ENCODE results near the gene SOX15. TPM values are rescaled to one million over a fixed set of nuclear protein-coding genes. Genes with fewer than 3 reads are reported as not detected.
A peak's percentile ranks its signal among the peaks of the same experiment; 100 is the strongest.

SOX15 gene
- total RNA-seq, 1 donor from 2014 or later = 0.67 TPM

GRCh38 chr17:7551396-7551795, 38.5 kb downstream of the SOX15 start:
- H3K4me1 ChIP-seq = peaks cover 25% of the 10 kb centered on the region
- TF ChIP-seq CTCF (IDR thresholded peaks at IDR 0.05) = no peak
- intact Hi-C loops (cut with DNase I) = no loop called here
- DNase-seq (no peak), ATAC-seq (no peak)
- no peaks in the 10 kb centered on the region for H3K9me3 ChIP-seq
- no peaks in the 10 kb centered on the region for H3K27me3 ChIP-seq
- peak overlapping the region; percentile 36 for H3K27ac ChIP-seq
- no peak overlapping the region for H3K4me3 ChIP-seq
- H3K36me3 ChIP-seq = no peaks in the 10 kb centered on the region

GRCh38 chr17:7550344-7550743, 39.5 kb downstream of the SOX15 start:
- no peak for TF ChIP-seq CTCF (IDR thresholded peaks at IDR 0.05)
- Histone ChIP-seq H3K27me3 (no peaks in the 10 kb centered on the region), H3K27ac (peak overlapping the region; percentile 92), H3K9me3 (no peaks in the 10 kb centered on the region), H3K36me3 (no peaks in the 10 kb centered on the region), H3K4me3 (peak overlapping the region; percentile 81), H3K4me1 (peaks cover 25% of the 10 kb centered on the region)
- ATAC-seq (no peak), DNase-seq (no peak)
- intact Hi-C loops (cut with DNase I) = no loop called here

- Histone ChIP-seq H3K4me1 (peaks cover 29% of the 10 kb centered on the region), H3K27me3 (no peaks in the 10 kb centered on the region), H3K9me3 (no peaks in the 10 kb centered on the region), H3K27ac (peak overlapping the region; percentile 92), H3K4me3 (peak overlapping the region; percentile 81), H3K36me3 (no peaks in the 10 kb centered on the region)
- intact Hi-C loops (cut with DNase I) = no loop called here
- DNase-seq (peak; percentile 80), ATAC-seq (peak; percentile 77)
- no peak for TF ChIP-seq CTCF (IDR thresholded peaks at IDR 0.05)
Measured at GRCh38 chr17:7549401-7550055, 40.4 kb downstream of the SOX15 start.

GRCh38 chr17:7548585-7549400, 41.1 kb downstream of the SOX15 start, which contains the start of gene TNFSF12:
TNFSF12 (plus strand) TSS chr17:7549058; CDS start chr17:7549154, 96 bp downstream.
- H3K9me3 ChIP-seq = no peaks in the 10 kb centered on the region
- peak; percentile 81 for ATAC-seq
- intact Hi-C loops (cut with DNase I) = no loop called here
- peak; percentile 18 for TF ChIP-seq CTCF (IDR thresholded peaks at IDR 0.05)
- peak within 1 kb of the TSS; percentile 92 for H3K27ac ChIP-seq
- no peaks in the 10 kb centered on the region for H3K27me3 ChIP-seq
- no peaks in the 10 kb centered on the region for H3K36me3 ChIP-seq
- peaks cover 29% of the 10 kb centered on the region for H3K4me1 ChIP-seq
- peak; percentile 88 for DNase-seq
- H3K4me3 ChIP-seq = peak within 1 kb of the TSS; percentile 81

- TF ChIP-seq CTCF (IDR thresholded peaks at IDR 0.05) = no peak
- Histone ChIP-seq H3K27me3 (no peaks in the 10 kb centered on the region), H3K36me3 (no peaks in the 10 kb centered on the region), H3K4me1 (peaks cover 9% of the 10 kb centered on the region), H3K9me3 (no peaks in the 10 kb centered on the region), H3K27ac (no peak overlapping the region), H3K4me3 (no peak overlapping the region)
- ATAC-seq (no peak), DNase-seq (no peak)
- intact Hi-C loops (cut with DNase I) = no loop called here
Measured at GRCh38 chr17:7544911-7545310, 45.0 kb downstream of the SOX15 start.
